Occipital lobe (tissue), 2 donors: Measurements from ENCODE around the gene BTN3A1. TPM values are rescaled to one million over a fixed set of nuclear protein-coding genes. Genes with fewer than 3 reads are reported as not detected.
A peak's percentile ranks its signal among the peaks of the same experiment; 100 is the strongest.
"Not testable (repeated sequence)": the region's sequence is repeated elsewhere in the genome, so short reads cannot be mapped to it uniquely, and the experiment has no call there.

Source experiments
- DNase-seq: peaks from one replicate; lab custom pipeline; 2025; lab: John Stamatoyannopoulos, UW
- total RNA-seq: library from RNA; depleted of rRNA; stranded (reverse); fragments of >200 nt; gene quantifications from one replicate; pipeline ENCODE4 v1.2.3, GENCODE V29; 2014

Gene BTN3A1
- total RNA-seq, 1 donor from 2014 or later: 17.5 TPM

DNA sequence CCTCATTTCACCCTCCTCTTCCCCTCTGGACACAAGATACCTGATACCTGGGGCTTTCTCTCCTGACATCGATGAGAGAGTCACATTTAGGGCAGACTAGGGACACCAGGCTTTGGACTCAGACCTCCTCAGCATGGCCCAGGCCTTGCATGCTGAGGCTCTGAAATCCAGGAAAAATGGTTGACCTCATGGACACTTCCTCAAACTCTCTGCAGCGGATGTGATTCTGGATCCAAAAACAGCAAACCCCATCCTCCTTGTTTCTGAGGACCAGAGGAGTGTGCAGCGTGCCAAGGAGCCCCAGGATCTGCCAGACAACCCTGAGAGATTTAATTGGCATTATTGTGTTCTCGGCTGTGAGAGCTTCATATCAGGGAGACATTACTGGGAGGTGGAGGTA lies 10.9 kb downstream of the BTN3A1 start:
- DNase-seq: no peak

DNA sequence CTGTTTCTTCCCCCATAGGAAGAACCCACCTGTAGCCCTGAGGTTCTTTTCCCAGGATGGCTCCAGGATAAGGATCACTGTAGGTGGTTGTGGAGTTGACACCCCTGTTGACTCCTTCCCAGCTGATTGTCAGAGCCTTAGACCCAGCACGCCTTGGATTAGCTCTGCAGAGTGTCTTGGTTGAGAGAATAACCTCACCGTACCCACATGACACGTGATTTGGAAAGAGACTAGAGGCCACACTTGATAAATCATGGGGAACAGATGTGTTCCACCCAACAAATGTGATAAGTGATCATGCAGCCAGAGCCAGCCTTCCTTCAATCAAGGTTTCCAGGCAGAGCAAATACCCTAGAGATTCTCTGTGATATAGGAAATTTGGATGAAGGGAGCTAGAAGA lies 12.2 kb downstream of the BTN3A1 start:
- no peak for DNase-seq

DNA sequence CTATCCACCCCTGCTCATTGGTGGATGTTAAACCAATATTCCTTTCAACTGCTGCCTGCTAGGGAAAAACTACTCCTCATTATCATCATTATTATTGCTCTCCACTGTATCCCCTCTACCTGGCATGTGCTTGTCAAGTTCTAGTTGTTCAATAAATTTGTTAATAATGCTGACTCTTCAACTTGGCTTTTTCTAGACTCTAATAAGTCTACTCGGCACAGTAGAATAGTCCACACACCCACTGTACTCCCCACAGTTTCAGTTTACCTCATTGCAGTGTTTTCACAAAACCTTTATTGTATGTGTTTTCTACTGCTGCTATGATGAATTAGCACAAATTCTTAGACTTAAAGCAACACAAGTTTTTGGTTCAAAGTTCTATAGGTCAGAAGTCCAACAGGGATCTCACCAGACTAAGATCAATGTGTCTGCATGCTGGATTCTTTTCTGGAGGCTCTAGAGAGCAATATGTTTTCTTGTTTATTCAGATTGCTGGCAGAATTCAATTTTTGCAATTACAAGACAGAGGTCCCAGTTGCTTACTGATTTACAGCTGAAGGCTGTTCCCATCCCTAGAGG lies 13.1 kb downstream of the BTN3A1 start:
- DNase-seq: no peak

DNA sequence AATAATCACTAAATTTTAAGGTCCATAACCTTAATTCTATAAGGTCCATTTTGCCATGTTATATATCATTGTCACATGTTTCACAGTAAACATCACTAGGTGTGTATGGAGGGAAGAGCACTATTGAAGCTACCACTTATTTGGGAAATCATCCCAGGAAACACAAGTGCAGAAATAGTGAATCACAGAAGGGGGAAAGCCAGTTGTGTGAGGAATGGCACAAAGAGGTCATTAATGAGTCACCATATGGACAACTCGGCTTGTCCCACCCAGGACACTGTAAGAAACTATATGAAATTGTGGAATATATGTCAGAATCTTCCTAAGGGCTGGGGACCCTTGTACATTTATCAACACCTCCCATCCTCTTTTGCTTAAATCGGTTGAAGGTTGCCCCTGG lies 13.7 kb downstream of the BTN3A1 start:
- no peak for DNase-seq

DNA sequence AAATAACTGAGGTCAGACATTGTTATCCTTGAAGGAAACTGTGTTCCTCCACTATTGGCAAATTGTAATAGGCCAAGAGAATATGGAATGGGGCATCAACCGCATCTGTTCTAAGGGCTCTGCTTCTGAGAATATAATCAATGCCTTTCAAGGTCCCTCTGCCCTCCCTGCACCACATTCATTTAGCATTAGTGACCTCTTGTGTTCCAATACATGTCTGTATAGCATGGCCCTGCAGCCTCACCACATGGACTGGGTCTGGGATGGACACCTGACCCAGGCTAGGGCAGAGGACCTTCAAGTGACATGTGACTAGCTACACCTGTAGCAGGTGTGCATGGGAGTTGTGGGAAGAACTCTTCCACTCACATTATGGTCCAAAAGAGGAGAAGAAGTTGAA lies 14.2 kb downstream of the BTN3A1 start:
- no peak for DNase-seq

DNA sequence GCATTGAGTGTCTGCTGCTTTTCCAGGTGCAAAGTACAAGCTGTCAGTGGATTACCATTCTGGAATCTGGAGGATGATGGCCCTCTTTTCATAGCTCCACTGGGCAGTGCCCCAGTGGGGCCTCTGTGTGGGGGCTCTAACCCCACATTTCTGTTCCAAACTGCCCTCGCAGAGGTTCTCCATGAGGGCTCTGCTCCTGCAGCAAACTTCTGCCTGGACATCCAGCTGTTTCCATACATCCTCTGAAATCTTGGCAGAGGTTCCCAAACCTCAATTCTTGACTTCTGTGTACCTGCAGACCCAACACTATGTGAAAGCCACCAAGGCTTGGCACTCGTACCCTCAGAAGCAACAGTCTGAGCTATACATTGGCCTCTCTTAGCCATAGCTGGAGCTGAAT lies 16.0 kb downstream of the BTN3A1 start:
- DNase-seq: not testable (repeated sequence)

DNA sequence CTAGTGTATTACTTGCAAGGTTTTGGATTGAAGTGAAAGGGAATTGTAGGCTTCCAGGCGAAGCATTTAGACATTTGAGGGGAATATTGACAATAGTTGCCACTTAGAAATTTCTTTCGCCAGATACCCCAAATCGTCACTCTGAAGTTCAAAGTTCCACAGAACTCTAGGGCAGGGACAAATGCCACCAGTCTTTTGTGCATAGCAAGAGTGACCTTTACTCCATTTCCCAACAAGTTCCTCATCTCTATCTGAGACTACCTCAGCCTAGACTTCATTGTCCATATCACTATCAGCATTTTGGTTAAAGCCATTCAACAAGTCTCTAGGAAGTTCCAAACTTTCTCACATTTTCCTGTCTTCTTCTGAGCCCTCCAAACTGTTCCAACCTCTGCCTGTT lies 16.7 kb downstream of the BTN3A1 start:
- not testable (repeated sequence) for DNase-seq

DNA sequence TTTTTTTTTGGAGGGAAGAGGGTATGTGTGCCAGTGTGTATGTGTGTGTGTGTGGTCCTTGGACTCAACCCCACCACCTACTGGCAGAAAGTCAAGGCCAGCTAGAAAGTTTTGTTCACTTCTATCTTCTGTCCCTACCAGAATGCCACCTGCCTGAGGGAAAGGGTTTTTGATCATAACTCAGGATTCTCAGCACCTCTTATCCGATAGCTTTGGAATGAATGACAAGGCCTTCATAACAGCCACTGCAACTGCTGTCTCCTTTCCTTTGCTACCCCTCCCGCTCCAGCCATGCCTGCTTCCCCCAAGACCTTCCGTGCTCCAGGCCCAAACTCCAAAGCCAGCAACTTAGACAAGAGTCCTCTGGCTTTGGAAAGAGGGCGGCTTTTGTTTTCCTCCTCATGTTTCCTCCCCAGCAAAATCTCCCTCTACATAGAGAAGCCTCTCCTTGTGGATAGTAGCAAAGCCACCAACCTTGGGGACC lies 18.7 kb downstream of the BTN3A1 start:
- DNase-seq: no peak

DNA sequence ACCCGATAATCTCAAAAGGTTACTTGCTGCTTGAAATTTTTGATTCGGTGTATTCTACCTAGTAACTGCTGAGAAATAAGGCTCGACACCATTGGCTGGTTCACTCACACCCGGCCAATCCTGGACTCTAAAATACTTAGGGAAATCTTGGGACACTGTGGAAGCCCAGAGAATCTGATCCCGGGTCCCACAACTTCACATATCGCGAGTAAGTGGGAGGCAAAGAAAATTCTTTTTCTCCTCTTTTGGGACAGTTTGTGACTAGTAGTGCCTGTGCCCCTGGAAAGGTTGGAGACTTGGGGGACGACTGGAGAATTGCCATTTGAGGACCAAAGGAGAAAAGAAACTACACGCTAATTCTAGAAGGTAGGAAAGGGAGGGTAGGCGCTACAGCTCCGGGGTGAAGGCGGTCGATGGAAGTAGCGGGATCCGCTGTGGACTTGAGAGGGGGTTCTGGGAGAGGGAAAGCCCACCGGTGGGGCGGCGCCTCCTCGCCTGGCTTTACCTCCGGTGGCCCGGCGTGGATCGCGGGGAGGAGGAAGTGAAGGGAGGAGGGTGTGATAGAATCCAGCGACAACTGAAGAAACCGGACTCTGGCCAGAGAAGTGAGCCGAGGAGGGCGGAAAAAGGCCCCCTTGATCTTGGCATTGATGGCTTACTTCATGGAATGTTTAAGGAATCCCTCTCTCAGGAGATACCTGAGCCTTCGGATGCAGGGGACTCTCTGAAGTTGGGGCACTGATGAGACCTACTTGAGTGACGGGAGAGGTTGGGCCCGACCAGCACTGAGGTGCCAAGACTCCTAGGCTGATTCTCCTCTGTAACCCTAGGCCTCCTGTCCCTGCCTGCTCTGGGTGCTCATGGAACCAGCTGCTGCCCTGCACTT lies 19.4 kb downstream of the BTN3A1 start:
- peak; percentile 64 for DNase-seq

DNA sequence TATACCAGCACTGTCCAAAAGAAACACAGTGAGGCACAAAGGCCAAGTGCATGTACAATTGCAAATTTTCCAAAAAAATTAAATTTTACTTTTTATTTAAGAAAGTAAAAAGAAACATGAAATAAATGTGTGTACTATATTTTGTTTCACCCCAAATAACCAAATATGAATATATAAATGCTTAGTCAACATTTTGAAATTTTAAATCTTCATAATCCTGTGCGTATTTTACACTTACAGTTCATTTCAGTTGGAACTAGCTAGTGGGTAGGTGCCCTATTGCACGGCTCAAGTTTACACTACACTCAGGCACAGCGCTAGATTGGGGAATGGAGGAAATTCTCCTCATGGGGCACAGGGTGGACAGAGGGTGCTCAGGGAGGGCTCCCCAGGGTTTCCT lies 20.3 kb downstream of the BTN3A1 start:
- no peak for DNase-seq

DNA sequence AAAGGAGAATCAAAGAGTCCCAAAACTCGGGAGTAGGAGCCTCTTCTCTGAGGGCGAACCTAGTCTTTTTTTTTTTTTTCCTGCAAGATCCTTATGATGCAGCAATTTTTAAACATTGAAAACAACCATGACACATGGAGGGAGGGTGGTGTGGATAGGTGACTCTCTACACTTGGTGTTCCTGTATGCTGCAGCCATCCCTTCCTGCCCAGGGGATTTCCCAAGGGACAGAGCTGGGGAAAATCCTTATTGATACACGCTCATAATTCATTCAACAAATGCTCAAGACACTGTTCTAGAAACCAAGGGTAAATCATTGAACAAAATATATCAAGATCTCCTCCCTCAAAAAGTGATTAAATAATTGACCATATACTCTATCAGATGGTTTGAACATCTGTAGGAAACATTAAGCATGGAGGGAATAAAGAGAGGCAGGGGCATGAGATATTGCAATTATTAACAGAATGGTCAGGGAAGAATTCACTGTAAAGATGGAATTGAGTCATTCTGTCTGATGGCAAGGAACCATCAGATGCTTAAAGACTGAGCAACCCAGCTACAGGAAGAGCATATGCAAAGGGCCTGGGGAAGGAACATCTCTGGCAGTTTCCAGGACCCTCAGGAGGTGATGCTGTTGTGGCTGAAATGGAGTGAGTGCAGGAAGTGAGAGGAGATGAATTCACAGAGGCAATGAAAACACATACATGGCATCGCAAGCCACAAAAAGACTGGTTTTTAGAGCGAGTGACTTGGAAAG lies 24.8 kb downstream of the BTN3A1 start:
- no peak for DNase-seq

DNA sequence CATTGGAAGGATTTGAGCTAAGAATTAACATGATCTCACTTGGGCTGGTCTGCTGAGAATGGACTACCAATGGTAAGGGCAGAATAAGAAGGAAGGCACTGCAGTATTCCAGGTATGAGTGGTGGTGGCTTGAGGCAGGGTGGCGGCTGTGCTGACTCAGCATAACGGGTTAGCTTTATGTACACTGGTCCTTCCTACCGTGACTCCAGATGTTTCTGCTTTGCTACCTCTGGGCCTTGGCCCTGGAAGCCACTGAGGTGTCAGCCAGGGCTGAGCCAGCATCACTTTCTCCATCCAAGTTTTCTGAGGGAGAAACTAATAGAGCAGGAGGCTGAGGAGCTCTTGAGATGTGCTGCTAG lies 25.4 kb downstream of the BTN3A1 start:
- DNase-seq: no peak

DNA sequence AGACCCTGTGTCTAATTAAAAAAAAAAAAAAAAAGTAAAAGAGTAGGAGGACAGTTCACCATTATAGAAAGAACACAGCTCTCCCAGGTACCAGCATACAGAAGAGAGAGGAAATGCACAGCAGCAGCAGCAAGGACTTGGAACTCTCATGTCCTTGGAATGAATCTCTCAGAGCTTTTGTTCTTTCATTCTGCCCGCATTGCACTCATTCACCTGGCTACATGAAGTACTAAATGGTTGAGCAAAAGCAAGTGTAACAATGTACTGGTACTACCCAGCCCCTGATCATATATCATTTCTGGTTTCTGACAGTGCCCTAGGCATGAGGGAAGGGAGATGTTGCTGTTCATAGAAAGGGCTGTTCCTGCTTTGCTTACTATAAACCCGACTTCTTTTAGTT lies 26.1 kb downstream of the BTN3A1 start:
- DNase-seq: no peak

DNA sequence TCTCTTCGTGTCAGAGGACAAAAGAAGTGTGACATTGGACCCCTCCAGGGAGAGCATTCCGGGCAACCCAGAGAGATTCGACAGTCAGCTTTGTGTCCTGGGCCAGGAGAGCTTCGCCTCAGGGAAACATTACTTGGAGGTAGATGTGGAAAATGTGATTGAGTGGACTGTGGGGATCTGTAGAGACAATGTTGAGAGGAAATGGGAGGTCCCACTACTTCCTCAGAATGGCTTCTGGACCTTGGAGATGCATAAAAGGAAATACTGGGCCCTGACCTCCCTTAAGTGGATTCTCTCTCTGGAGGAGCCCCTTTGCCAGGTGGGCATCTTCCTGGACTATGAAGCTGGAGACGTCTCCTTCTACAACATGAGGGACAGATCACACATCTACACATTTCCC lies 28.7 kb downstream of the BTN3A1 start:
- no peak for DNase-seq

DNA sequence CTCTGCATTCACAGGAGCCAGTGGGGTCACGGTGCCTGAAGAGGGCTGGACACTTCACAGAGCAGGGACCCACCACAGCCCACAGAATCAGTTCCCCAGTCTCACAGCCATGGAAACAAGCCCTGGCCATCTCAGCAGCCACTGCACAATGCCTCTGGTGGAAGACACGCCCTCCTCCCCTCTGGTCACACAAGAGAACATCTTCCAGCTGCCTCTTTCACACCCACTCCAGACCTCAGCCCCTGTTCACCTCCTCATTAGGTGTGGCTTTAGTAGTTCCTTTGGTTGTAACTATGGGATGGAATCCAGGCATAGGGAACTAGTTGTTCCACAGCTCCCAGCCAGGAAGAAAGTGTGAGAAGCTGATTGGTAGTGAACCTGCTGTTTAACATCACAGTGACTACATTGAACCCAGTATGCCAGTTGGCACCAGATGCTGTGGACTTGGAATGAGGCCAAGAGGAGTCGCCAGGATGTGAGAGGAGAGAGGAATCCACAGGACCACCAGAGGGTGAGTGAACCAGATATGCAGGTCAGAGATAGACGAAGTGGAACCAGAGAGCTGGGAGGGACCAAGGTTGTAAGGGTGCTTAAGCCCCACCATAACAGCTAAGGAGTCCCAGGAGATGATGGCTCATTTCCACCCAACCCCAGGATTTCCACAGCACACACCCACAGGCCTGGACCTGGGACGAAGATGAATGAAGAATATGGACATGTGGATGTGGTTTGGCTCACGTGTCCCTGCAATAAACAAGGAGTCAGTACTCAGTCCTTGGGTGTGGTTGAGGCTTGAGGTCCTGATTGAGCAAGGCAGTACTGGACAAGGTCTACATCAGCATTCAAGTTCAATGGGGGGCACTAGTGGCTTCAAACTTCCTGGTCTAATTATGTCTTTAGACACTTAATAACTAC lies 29.4 kb downstream of the BTN3A1 start:
- DNase-seq: no peak

DNA sequence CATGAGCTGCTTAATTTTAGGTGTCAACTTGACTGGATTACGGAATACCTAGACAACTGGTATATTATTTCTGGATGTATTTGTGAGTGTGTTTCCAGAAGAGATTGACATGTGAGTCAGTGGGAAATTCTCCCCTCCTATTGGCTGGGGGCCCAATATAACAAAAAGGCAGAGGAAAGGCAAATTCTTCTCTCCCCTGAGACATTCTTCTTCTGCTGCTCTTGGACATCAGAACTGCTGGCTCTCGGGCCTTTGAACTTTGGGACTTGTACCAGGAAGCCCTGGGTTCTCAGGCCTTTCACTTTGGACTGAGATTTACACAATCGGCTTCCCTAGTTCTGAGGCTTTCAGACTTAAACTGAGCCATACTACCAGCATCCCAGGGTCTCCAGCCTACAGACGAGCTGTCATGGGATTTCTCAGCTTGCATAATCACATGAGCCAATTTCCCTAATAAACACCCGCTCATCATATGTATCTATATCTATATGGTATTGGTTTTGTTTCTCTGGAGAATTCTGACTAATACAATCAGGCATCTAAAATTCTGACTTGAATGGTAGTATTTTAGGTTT lies 30.6 kb downstream of the BTN3A1 start:
- DNase-seq: no peak

DNA sequence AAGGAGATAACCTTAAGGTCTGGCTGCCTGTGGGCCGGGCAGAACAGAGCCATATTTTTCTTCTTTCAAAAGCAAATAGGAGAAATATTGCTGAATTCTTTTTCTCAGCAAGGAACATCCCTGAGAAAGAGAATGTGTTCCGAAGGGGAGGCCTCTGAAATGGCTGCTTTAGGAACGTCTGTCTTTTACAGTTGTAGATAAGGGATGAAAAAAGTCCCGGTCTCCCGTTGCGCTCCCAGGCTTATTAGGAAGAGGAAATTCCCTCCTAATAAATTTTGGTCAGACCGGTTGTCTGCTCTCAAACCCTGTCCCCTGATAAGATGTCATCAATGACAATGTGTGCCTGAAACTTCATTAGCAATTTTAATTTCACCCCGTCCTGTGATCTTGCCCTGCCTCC lies 31.6 kb downstream of the BTN3A1 start:
- DNase-seq: not testable (repeated sequence)

DNA sequence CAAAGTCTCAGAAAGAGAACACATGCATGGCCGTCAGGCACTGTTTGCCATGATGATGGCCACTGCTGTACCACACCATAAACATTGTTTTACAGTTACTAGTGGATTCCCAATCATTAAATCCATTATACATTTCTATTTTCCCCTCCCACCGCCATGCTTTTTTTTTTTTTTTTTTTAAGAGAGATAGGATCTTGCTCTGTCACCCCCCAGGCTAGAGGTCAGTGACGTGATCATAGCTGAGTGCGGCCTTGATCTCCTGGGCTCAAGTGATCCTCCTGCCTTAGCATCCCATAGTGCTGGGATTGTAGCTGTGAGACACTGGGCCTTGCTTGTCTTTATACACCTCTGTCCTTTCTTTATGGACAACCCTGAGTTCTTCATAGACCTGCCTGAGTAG lies 33.9 kb downstream of the BTN3A1 start:
- DNase-seq: no peak

DNA sequence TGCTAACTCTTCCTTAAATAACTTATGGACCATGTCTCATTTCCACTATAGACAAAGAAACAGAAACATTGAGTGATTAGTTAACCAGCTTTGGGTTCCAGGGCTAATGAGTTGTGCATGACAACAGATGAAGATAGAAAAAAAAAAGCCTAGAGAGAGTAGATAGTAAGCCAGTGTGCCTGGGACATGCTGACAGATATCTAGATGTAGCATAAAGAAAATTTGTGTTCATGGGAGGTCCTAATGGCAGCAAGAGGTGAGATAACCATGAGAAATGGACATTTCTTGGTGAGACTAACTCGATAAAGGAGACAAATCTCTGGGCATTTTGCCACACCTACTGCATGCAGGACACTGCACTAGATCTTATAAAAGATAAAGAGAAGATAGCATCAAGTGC lies 35.5 kb downstream of the BTN3A1 start:
- DNase-seq: no peak

DNA sequence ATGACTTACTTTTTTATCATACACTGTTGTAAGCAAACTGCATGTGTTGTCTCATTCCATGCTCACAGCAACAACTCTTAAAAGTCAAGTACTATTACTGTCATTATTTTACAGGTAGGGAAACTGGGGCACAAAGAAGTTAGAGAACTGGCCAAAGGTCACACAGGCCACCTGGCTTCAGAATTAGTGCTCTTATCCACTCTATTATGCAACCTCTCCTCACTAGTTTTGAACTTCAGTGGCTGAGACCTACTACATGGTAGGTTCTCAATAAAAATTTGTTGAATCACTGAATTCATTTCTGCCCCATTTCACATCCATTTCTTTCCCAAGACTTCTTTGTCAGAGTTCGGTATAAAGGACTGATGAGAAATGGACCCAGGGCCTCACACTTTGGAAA lies 35.9 kb downstream of the BTN3A1 start:
- DNase-seq: no peak
